ENCODE measurements around the gene CCKAR.

CCKAR gene

GRCh38 chr4:26431461-26432180 is 58.7 kb downstream of the CCKAR start:
- Mint-ChIP-seq H3K36me3 (peaks cover 43% of the 10 kb centered on the region), H3K4me3 (no peak overlapping the region), H3K4me1 (peaks cover 17% of the 10 kb centered on the region), H3K27me3 (no peaks in the 10 kb centered on the region), H3K9me3 (no peaks in the 10 kb centered on the region), H3K27ac (no peak overlapping the region)
- CTCF ChIA-PET = no interaction called here
- DNase-seq = no peak

Measured in activated naive CD4-positive, alpha-beta T cell treated with anti-CD3 and anti-CD28 coated beads, Interleukin-2, amount 10 ng/mL, durations not matched to agents 7 days and 5 days (primary cell).